Right renal cortex interstitium (tissue), 3 donors: ENCODE data around the gene LONRF3. TPM values are rescaled to one million over a fixed set of nuclear protein-coding genes. Genes with fewer than 3 reads are reported as not detected.
"Not testable (repeated sequence)": the region's sequence is repeated elsewhere in the genome, so short reads cannot be mapped to it uniquely, and the experiment has no call there.

ENCODE experiments used
- DNase-seq, 3 donors: peaks; one replicate each; pipeline ENCODE4 v3.0.0-alpha.2; 2013; ENCODE audit warnings: low read depth in 3 of 3, low spot score in 2 of 3
- polyA plus RNA-seq, 3 donors: library from polyadenylated mRNA; unstranded; fragments of 120-200 nt; gene quantifications; one replicate each; pipeline ENCODE4 v1.2.1, GENCODE V29; 2013; ENCODE audit not compliant: insufficient read length in 3 of 3

The LONRF3 gene
- polyA plus RNA-seq, 3 donors: 0.94 to 1.2 (median 1.2) TPM

GRCh38 chrX:119029656-119030055, 55.2 kb downstream of the LONRF3 start:
- not testable (repeated sequence) for DNase-seq

- no peak for DNase-seq
These were observed 56.6 kb downstream of the LONRF3 start for GRCh38 chrX:119030990-119031389.

GRCh38 chrX:119036107-119037029, 62.0 kb downstream of the LONRF3 start:
- no peak for DNase-seq

- DNase-seq: no peak
These were observed 66.0 kb downstream of the LONRF3 start for GRCh38 chrX:119040432-119040831.

- no peak for DNase-seq
These were observed 66.8 kb downstream of the LONRF3 start for GRCh38 chrX:119041175-119041574.

- DNase-seq: no peak
These were observed 67.6 kb downstream of the LONRF3 start for GRCh38 chrX:119042040-119042439.

- no peak for DNase-seq
These were observed 68.6 kb downstream of the LONRF3 start for GRCh38 chrX:119042996-119043395.

- no peak for DNase-seq
These were observed 71.5 kb downstream of the LONRF3 start for GRCh38 chrX:119045884-119046283.

- DNase-seq: no peak
These were observed 81.3 kb downstream of the LONRF3 start for GRCh38 chrX:119055687-119056086.

GRCh38 chrX:119062750-119063374, 88.4 kb downstream of the LONRF3 start:
- DNase-seq: no peak

- DNase-seq: no peak
These were observed 89.0 kb downstream of the LONRF3 start for GRCh38 chrX:119063428-119063827.

- no peak for DNase-seq
These were observed 92.8 kb downstream of the LONRF3 start for GRCh38 chrX:119067023-119067739.

Other genes with a start within 250 kb of the LONRF3 start
- gene IL13RA1, start 247.0 kb upstream of the LONRF3 start, polyA plus RNA-seq: 10 to 100 TPM; 60.5 to 72.0 (median 65.2) TPM
- 1 to 10 TPM; 1.0 to 1.4 (median 1.3) TPM for gene ZCCHC12, start 150.8 kb upstream of the LONRF3 start, polyA plus RNA-seq
- gene CT47C1, start 98.4 kb downstream of the LONRF3 start, polyA plus RNA-seq: not detected
- 1 to 10 TPM; 1.6 to 2.6 (median 2.2) TPM for gene KIAA1210, start 153.2 kb downstream of the LONRF3 start, polyA plus RNA-seq